HL-60/S4 treated with phorbol 12-myristate 13-acetate at 8.2 ng/mL for 4 days and 3 days (cell line): ENCODE results near the gene SPATA31E1.
"Not testable (repeated sequence)": the region's sequence is repeated elsewhere in the genome, so short reads cannot be mapped to it uniquely, and the experiment has no call there.

Experiments
- in situ Hi-C: fragments of 300-500 bp; cut with MboI; formaldehyde crosslinking; loops from 2 replicates; pipeline ENCODE4 v1.15.0; 2022; ENCODE audit warnings: low sequenced_read_pairs

Gene SPATA31E1

DNA sequence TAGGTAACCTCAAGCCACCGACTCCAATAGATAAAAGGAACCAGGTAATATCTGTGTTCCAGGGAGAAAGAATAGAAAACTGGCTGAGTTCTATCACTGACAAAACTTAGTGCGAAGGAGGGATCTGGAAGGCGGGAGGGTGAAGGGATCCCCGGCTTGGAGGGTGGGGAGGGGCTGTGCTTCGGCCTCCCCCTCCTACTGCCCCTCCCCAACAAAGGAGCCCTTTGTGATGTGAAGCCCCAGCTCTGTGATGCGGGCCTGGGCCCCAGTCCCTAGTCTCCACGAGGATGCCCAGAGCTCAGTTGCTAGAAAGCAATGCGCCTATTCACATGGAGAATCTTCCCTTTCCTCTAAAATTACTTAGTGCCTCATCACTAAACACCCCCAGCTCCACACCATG is 35.0 kb downstream of the SPATA31E1 start, which contains the start of gene SPATA31C1:
SPATA31C1 (plus strand) TSS at position 301 of the 400 bp plus-strand sequence.
- in situ Hi-C loops, result not testable (repeated sequence)

DNA sequence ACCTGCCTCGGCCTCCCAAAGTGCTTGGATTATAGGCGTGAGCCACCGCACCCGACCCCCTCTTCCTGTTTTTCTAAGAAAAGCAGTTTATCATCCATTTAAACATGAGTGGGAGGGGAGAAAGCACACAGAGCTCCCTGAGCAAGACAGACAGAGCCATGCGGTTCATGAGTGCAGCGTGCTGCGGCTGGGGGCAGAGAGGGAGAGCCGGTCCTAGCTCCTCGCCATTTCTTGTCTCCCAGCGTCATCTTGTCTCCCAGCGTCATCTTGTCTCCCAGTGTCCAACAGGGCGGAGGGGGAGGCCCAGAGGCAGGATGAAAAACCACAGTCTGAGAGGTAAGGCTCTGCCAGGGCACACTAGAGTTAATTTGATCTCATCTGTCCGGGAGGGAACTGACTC is 36.3 kb downstream of the SPATA31E1 start:
- in situ Hi-C loops, result not testable (repeated sequence)

DNA sequence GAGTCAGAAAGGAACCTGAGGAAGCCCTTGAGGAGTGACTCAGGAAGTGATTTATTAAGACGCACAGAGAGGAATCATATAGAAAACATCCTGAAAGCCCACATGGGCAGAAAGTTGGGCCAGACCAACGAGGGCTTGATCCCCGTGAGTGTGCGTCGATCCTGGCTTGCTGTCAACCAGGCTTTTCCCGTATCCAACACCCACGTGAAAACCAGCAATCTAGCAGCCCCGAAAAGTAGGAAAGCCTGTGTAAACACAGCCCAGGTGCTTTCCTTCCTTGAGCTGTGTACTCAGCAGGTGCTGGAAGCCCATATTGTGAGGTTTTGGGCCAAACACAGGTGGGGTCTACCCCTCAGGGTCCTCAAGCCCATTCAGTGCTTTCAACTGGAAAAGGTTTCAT is 38.9 kb downstream of the SPATA31E1 start:
- in situ Hi-C loops, result not testable (repeated sequence)

DNA sequence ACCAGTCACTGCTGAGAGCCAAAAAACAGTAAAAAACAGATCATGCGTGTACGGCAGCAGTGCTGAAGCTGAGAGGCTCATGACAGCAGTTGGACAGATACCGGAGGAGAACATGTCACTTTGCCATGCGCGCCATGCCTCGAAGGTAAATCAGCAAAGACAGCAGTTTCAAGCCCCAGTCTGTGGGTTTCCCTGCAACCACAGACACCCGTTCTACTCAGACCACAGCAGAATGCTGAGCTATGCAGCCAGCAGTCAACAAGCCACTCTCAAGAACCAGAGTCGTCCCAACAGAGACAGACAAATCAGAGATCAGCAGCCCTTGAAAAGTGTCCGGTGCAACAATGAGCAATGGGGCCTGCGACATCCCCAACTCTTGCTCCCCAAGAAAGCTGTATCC is 40.3 kb downstream of the SPATA31E1 start:
- in situ Hi-C loops, result not testable (repeated sequence)

DNA sequence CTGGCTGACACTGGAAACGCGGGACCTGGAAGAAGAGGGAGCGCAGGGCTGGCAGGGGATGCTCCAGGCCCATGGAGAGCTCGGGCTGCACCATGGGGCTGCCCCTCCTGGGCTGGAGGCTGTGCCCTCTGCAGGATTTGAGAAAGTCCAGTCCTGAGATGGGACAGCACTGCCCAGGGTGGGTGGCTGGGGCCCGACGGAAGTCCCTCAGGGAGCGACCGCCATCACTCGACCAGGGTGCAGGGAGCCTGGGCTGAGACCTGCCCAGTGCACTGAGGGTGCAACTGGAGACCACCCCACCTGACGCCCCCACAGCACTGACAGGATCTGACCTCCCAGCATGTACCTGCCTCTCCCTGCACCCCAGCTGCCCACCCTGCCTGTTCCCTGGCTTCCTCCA is 42.2 kb downstream of the SPATA31E1 start:
- in situ Hi-C loops, result not testable (repeated sequence)

DNA sequence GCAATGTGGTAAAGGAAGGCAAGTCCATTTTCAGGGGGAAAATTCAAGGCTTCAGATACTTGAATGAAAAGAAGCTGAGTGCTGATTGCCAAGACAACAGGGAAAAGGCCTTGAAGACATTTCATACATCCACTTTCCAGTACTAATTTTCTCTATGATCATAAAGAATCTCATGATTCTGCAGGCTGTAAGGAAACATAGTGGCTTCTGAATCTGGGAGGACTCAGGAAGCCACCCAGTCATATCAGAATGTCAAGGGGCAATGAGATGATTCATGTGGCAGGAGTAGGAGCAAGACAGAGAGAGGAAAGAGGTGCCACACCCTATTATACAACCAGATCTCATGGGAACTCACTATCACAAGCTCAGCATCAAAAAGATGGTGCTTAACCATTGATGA is 46.5 kb downstream of the SPATA31E1 start:
- in situ Hi-C loops, result not testable (repeated sequence)

DNA sequence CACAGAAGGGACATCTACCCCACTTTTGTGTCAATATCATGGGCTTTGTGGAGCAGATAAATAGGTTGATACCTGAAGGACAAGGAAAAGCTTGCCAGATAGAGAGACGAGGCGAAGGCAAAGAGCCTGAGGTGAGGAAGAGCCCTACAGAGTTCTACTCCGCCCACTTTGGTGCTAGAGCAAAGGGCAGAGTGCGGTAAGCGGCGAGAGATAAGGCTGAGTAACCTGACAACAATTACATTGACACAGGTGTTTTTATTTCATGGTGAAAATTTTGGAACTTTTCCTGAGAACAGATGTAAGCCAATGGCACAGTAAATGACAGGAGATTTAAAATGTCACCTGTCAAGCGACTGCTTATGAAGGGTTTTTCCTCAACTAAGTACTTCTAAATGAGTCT is 51.8 kb downstream of the SPATA31E1 start:
- in situ Hi-C loops, result not testable (repeated sequence)

DNA sequence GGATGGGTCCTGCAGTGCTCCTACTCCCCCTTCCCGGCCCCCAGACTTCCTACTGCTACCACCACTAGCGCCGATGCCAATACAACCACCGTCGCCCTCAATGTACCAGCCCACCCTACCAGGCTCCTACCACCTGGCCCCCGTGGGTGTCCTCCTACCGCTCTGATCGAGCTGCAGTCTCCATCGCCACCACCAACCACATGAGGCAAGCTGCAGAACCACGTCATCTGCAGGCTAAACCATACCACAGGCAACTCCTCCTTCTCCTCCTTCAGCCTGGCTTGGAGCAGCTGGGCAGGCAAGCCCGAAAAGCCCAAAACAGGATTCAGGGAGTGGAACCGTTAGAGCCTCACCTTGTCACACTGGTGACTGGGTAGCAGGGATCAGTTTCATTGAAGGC is 54.7 kb downstream of the SPATA31E1 start:
- in situ Hi-C loops, result not testable (repeated sequence)

DNA sequence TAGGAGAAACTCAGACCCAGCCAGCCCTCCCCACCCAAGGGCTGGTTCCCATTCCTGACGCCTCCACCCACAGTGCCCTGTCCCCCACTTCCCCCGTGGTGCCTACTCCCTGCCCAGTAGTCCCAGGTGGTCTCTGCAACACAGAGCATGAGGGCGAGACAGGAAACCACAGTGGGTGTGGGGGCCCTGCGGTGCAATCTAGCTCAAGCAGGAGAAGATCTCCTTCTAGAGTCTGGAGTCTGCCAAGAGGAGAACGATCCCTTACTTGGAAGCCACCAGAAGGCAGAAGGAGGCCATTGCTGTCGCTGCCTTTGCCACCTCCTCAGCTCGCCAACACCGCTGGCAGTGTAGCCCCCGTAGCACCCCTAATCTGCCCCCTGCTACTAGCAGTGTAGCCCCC is 55.2 kb downstream of the SPATA31E1 start:
- in situ Hi-C loops, result not testable (repeated sequence)

DNA sequence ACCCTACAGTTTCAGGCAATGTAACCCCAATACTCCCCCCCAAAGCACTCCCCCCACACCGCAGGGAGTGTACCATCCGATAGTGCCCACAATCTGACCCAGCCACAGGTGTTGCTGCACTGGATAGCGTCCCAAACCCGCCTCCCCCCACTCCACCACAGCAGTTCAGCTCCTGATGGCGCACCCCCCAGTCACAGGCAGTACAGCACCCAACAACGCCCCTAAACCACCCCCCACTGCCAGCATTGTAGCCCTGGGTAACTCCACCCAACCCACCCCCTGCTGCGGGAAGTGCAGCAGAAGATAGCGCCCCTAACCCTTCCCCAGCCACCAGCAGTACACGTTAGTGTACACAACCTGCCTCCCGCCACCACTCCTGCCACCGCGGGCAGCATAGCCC is 55.7 kb downstream of the SPATA31E1 start:
- in situ Hi-C loops, result not testable (repeated sequence)
